T follicular helper cell (primary cell): ENCODE data around the gene EGLN2.
"Not testable (repeated sequence)": the region's sequence is repeated elsewhere in the genome, so short reads cannot be mapped to it uniquely, and the experiment has no call there.

ENCODE experiments used
- DNase-seq: peaks from one replicate; pipeline ENCODE4 v3.0.0-alpha.2; 2020; ENCODE audit warnings: low read depth
- total RNA-seq, 2 experiments: gene quantifications; one replicate each; lab custom pipeline; 2026; lab: John Stamatoyannopoulos, UW

Gene EGLN2
- total RNA-seq = 13.1 to 50.4 reads per million in 2 experiments

DNA sequence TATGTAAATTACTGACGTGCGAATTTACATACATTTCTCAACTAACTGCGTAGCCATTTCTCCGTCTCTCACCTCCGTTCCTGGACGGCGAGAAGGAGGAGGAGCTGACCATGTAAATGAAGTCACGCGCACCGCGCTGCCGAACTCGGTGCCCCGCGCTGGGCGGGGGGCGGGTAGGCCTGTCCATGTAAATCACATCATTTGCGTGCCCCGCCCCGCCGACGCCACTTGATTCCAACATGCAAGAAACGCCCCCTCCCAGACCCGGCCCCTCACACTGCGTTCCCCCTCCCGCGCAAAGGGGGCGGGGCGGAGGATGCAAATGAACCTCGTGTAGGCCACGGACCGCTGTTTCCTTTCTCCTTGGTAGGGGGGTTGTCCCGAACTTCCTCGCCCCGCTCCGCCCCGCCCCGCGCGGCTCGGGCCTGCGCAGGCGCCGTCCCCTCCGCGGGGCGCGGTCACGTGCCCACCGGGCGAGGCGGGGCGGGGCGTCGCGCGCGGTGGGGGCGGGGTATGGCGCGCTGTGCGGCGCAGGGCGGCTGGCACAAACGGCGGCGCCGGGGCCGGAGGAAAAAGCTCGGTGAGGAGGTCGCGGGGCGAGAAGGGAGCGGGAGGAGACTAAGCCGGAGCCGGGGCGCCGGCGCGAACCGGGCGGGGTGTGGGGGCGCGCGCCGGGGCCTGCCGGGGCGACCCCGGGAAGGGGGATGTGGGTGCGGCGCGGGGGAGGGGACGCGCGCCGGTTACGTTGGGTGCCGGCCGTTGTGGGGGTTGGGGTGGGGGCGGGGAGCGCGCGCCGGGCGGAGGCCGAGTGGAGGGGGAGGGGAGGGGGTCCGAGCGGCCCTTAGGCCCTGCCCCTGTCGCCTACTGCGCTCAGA is at the start of gene EGLN2:
Gene EGLN2, plus strand, starts transcription at position 509 of the 875 bp plus-strand sequence. CDS start 1,382 bp downstream, outside the sequence.
- peak; percentile 100 for DNase-seq

DNA sequence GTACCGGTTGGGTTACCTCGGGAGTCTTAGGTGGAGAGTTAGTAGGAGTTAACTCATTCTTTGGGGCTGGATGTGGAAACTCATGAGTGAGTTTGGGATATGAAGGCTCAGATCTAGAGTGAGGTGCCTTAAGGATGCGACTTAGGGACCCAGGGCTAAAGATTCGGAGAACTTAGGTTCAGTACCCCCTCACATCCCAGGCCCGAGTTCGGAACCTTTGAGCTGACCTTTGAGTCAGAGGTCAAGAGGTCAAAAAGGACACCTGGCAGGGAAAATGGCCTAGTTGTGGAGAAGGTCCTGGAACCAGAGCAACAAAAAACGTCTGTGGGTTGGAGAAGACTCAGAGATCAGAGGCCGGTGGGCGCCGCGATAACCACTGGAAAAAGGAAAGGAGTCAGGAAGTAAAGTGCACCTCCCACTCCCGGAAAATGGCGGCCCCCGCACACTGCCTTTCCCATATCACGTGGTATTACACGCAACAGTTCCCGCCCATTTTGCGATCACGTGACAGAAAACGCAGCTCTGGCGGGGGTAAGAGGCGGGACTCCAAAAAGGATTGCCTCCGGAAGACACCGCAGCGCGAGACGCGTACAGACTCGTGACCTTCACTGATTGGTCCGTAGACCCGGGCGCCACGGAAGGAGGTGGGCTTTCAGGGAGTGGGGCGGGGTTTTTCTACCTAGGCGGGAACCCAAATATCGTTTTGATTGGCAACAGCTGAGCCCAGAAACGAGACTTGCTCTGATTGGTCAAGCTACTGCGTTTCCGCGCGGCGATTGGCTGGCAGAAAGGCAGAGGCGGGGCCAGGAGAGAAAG is 48.7 kb upstream of the EGLN2 start, which contains the start of gene ACTMAP:
Gene ACTMAP, minus strand, starts transcription at position 420 of the 816 bp plus-strand sequence. CDS start 674 bp downstream, outside the sequence.
- DNase-seq = peak; percentile 99

DNA sequence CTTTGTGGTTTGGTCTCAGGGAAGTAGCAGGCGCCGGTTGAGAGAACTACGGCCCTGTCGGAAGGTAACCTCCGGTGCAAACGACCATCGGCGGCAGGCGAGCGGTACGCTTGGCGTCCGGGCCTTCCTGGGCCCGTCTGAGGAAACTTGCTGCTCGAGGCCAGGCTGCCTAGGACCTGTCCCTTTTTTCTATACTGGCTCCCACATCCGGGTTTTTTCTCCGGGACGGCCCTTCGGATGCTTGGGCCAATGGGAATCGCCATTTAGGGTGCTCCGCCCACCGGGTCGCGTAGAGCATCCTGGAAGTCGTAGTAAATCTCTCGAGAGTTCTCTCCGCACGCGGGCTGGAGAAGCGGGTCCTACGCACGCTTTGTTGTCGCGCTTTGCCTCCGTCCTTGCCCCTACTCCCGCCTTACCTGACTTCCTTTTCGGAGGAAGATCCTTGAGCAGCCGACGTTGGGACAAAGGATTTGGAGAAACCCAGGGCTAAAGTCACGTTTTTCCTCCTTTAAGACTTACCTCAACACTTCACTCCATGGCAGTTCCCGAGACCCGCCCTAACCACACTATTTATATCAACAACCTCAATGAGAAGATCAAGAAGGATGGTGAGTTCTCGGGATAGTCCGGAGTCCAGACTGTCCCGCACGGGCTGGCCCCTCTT is 48.0 kb upstream of the EGLN2 start, which contains the start of gene SNRPA:
Gene SNRPA, plus strand, starts transcription at position 330 of the 664 bp plus-strand sequence. Its CDS starts 206 bp downstream, at position 536.
- peak; percentile 93 for DNase-seq

GRCh38 chr19:40752257-40752781 is 46.7 kb upstream of the EGLN2 start:
- DNase-seq = no peak

DNA sequence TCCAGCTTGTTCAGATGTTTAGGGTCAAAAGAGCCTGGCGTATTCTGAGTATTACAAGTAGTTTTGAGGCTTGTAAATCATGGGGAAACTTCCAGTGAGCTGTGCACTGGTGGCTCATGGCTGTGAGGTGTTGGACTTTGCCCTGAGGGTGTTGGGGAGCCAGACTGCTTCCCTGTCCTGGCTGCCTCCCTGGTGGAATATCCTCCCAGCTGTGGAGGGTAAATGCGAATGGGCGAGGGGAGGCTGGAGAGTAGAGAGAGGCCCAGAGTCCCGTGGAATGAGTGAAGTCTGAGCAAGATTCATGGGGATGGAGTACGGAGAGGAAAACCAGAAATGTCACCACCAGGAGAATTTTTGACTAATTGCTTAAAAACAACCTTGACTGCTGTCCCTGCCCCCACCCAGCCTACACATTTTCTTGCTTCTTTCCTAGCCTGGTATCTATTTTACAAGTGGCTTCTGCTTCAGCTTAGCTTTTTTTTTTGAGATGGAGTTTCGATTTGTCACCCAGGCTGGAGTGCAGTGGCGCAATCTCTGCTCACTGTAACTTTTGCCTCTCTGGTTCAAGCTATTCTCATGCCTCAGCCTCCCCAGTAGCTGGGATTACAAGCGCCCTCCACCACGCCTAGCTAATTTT is 44.3 kb upstream of the EGLN2 start:
- no peak for DNase-seq

GRCh38 chr19:40755248-40755624 is 43.8 kb upstream of the EGLN2 start:
- DNase-seq = no peak

DNA sequence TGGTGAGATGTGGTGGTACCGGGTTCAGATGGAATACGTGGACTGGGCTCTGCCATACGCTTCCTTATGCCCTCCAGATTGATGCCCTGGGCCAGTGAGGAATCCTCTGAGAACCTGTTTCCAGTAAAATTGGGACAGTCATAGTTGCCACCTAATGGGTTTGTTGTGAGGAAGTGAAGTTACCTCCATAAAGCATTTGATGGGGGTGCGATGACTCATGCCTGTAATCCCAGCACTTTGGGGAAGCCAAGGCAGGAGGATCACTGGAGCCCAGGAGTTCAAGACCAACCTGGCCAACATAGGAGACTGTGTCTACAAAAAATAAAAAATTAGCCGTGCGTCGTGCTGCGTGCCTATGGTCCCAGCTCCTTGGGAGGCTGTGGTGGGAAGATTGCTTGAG is 43.2 kb upstream of the EGLN2 start:
- no peak for DNase-seq

- no peak for DNase-seq
Observed at GRCh38 chr19:40756502-40757110, 42.4 kb upstream of the EGLN2 start.

DNA sequence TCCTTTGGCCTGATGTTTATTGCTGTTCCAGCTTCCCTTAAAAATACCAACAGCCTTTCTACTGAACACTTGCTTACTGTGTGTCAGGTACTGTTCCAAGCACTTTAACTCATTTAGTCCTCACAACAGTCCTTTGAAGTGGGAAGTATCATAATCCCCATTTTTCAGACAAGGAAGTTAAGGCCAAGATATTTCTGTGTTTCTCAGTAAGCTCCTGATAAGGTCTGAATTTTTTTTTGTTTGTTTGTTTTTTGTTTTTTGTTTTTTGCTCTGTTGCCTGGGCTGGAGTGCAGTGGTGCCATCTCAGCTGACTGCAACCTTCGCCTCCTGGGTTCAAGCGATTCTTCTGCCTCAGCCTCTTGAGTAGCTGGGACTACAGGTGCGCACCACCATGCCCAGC is 40.5 kb upstream of the EGLN2 start:
- no peak for DNase-seq

DNA sequence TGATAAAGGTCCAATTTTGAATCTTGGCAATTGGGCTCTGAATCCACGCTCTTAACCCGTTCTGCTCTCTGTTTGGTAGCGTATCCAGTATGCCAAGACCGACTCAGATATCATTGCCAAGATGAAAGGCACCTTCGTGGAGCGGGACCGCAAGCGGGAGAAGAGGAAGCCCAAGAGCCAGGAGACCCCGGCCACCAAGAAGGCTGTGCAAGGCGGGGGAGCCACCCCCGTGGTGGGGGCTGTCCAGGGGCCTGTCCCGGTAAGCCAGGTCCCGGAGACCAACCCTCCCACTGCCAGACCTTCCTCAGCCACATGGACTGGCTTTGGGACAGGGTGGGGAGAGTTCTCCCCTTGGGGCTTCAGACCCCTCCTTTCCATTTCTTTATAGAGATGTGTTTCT is 39.6 kb upstream of the EGLN2 start:
- DNase-seq = no peak

DNA sequence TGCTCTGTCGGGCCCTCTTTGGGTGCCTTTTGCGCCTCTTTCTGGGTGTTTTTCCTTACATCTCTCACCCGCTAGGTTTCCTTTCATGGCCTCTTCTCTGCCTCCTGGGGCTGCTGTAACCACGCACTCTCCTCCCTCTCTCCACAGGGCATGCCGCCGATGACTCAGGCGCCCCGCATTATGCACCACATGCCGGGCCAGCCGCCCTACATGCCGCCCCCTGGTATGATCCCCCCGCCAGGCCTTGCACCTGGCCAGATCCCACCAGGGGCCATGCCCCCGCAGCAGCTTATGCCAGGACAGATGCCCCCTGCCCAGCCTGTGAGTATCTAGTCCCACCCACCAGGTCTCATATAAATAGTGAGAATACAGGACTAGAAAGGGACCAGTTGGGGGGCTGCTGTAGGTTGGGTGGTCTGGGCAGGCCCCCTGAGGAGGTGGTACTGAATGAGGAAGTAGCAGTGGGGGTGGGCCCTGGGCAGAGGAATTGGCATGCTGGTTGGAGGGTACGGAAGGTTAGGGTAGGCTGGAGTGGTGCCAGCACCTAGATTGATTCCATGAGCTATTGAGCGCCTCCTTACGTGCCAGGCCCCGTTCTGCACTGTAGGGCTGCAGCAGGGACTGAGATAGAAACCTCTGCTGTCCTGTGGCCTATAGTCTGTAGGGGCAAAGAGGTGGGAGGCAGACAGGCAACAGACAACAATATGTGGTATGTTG is 36.1 kb upstream of the EGLN2 start:
- DNase-seq = no peak

- DNase-seq = no peak
Observed at GRCh38 chr19:40763526-40763925, 35.5 kb upstream of the EGLN2 start.

GRCh38 chr19:40763963-40764362 is 35.0 kb upstream of the EGLN2 start:
- no peak for DNase-seq

DNA sequence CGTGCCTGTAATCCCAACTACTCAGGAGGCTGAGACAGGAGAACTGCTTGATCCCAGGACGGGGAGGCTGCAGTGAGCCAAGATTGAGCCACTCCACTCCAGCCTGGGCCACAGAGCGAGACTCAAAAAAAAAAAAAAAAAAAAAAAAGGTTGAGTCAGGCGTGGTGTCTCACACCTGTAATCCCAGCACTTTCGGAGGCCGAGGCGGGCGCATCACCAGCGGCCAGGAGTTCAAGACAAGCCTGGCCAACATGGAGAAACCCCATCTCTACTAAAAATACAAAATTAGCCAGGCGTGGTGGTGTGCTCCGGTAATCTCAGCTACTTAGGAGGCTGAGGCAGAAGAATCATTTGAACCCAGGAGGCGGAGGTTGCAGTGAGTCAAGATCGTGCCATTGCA is 32.6 kb upstream of the EGLN2 start:
- DNase-seq = not testable (repeated sequence)

DNA sequence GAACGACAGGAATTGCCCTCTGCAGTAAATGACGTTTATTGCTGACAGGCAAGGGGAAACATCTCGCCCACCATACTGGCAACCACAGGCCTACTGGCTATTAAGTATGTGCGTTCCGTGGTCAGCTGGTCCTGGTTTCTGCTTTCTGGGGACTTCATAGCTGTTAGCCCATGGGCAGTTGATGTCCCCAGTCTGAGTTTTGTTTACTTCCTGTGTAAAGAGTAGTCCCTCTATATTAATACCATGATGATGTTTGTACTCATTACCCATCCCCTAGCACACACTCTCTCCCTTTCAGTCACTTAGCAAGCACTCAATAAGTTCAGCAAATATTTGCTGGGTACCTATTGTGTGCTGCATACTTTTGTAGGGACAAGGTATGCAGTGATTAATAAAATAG is 30.1 kb upstream of the EGLN2 start:
- DNase-seq = no peak

DNA sequence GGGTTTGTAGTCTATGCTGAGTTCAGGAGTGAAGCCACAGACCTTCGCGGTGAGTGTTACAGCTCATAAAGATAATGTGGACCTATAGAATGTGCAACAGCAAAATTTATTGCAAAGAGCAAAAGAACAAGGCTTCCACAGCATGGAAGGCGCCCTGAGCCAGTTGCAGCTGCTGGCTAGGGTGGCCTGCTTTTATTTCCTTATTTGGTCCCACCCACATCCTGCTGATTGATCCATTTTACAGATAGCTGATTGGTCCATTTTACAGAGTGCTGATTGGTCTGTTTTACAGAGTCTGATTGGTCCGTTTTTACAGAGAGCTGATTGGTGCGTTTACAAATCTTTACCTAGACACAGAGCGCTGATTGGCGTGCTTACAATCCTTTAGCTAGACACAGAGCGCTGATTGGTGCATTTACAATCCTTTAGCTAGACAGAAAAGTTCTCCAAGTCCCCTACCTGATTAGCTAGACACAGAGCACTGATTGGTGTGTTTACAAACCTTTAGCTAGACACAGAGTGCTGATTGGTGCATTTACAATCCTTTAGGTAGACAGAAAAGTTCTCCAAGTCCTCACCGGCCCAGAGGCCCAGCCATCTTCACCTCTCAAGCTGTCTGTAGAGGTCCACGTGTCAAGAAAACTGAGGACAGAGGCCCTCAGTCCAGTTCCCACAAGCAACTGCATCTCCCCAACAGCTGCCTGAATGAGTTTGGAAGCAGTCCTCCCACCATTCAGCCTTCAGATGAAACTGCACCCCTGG is 27.7 kb upstream of the EGLN2 start:
- DNase-seq = not testable (repeated sequence)

GRCh38 chr19:40774916-40775631 is 23.9 kb upstream of the EGLN2 start, which contains the start of gene MIA:
Gene MIA, plus strand, starts transcription at chr19:40775521. Its CDS starts 22 bp downstream, at chr19:40775543.
- no peak for DNase-seq

DNA sequence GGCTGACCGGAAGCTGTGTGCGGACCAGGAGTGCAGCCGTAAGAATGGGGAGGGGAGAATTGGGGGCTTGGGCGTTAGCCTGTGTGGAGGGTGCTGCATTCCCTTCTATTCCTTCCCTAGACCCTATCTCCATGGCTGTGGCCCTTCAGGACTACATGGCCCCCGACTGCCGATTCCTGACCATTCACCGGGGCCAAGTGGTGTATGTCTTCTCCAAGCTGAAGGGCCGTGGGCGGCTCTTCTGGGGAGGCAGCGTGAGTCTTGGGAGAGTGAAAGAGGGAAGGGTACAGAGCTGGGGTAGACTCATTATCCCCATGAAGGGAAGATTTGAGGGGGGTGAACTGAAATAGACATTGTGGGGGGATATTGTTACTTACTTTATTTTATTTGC is 23.4 kb upstream of the EGLN2 start:
- DNase-seq = no peak

DNA sequence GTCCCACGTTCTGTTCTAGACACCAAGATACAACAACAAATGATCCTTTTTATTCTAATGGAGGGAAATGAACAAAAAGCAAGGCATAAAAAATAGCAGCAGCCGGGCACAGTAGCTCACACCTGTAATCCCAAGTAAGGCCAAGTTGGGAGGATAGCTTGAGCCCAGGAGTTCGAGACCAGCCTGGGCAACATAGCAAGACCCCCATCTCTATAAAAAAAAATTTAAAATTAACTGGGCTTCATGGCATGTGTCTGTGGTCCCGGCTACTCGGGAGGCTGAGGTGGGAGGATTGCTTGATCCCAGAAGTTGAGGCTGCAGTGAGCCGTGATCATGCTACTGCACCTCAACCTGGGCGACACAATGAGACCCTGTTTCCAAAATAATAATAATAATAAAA is 22.6 kb upstream of the EGLN2 start:
- no peak for DNase-seq
